ENCODE measurements around the gene MMP28. TPM values are rescaled to one million over a fixed set of nuclear protein-coding genes. Genes with fewer than 3 reads are reported as not detected.

MMP28 gene
- total RNA-seq, 2 experiments from 2014 or later = not detected

GRCh38 chr17:35750526-35751395 is 44.7 kb downstream of the MMP28 start:
- BruUV-seq (replicated peaks) = no TSS peak
- TF ChIP-seq CTCF (conservative IDR thresholded peaks at IDR 0.05; ENCODE audit: low read length) = no peak
- TF ChIP-seq EZH2phosphoT487 (IDR thresholded peaks at IDR 0.05; ENCODE audit: borderline replicate concordance, low read depth, low read length) = no peak
- intact Hi-C loops (cut with micrococcal nuclease; ENCODE audit: unreplicated experiment) = no loop called here
- ChIA-PET CTCF (ENCODE audit: unreplicated experiment) (no interaction called here), POLR2A (no interaction called here)
- Histone ChIP-seq H3K79me2 (ENCODE audit: insufficient read depth, low read depth, low read length) (no peaks in the 10 kb centered on the region), H4K20me1 (ENCODE audit: insufficient read depth, low read length) (no peaks in the 10 kb centered on the region), H3K4me2 (ENCODE audit: low read length) (no peak overlapping the region), H3K9me2 (ENCODE audit: insufficient read depth, low read length) (no peaks in the 10 kb centered on the region), H3K9me3 (ENCODE audit: low read length) (no peaks in the 10 kb centered on the region), H3K4me1 (ENCODE audit: insufficient read depth, low read length, poor library complexity, severe bottlenecking) (no peaks in the 10 kb centered on the region), H3K4me3 (ENCODE audit: low read depth, low read length, poor library complexity, severe bottlenecking) (no peak overlapping the region), H2AFZ (ENCODE audit: low read length) (no peak overlapping the region), H3K27ac (ENCODE audit: low read depth, low read length, poor library complexity, severe bottlenecking) (no peak overlapping the region), H3K36me3 (ENCODE audit: insufficient read depth, low read length) (no peaks in the 10 kb centered on the region)
- no peak for DNase-seq (ENCODE audit: low spot score)

GRCh38 chr17:35749560-35750412 is 45.7 kb downstream of the MMP28 start:
- Histone ChIP-seq H2AFZ (ENCODE audit: low read length) (no peak overlapping the region), H3K27ac (ENCODE audit: low read depth, low read length, poor library complexity, severe bottlenecking) (no peak overlapping the region), H3K36me3 (ENCODE audit: insufficient read depth, low read length) (no peaks in the 10 kb centered on the region), H3K4me1 (ENCODE audit: insufficient read depth, low read length, poor library complexity, severe bottlenecking) (no peaks in the 10 kb centered on the region), H3K9me3 (ENCODE audit: low read length) (no peaks in the 10 kb centered on the region), H3K4me2 (ENCODE audit: low read length) (no peak overlapping the region), H3K79me2 (ENCODE audit: insufficient read depth, low read depth, low read length) (no peaks in the 10 kb centered on the region), H3K4me3 (ENCODE audit: low read depth, low read length, poor library complexity, severe bottlenecking) (no peak overlapping the region), H3K9me2 (ENCODE audit: insufficient read depth, low read length) (no peaks in the 10 kb centered on the region), H4K20me1 (ENCODE audit: insufficient read depth, low read length) (no peaks in the 10 kb centered on the region)
- POLR2A ChIA-PET = no interaction called here
- TF ChIP-seq EZH2phosphoT487 (IDR thresholded peaks at IDR 0.05; ENCODE audit: borderline replicate concordance, low read depth, low read length) (no peak), CTCF (conservative IDR thresholded peaks at IDR 0.05; ENCODE audit: low read length) (no peak)
- intact Hi-C loops (cut with micrococcal nuclease; ENCODE audit: unreplicated experiment) = loop anchor here (5.0 kb wide), 1 partner anchor 207 kb away; no protein-coding TSS in a partner anchor
- no peak for DNase-seq (ENCODE audit: low spot score)
- CTCF ChIA-PET (ENCODE audit: unreplicated experiment) = interaction anchor here (0.6 kb wide), 1 partner anchor 887 kb away, joined by 4 read pairs; no protein-coding TSS in a partner anchor
- BruUV-seq (replicated peaks) = no TSS peak
